A673 (cell line): ENCODE measurements around the gene NCKAP5.

Experiments used
- EZH2 ChIP-seq: fragments of 200-600 bp; sonication (generic); IDR thresholded peaks from 2 replicates; pipeline ENCODE4 v1.6.1; 2017; ENCODE audit warnings: borderline replicate concordance, low read depth, mild to moderate bottlenecking, mixed read lengths, antibody characterized with exemption, low read length; ENCODE audit not compliant: poor library complexity, severe bottlenecking
- TF ChIP-seq, protein P1 (sequence below): fragments of 300-800, 200-600 bp; sonication (generic); conservative IDR thresholded peaks from 2 replicates; pipeline ENCODE4 v1.5.1; 2017; ENCODE audit warnings: low read depth, mild to moderate bottlenecking, antibody characterized with exemption, low read length, moderate library complexity, mixed read lengths

DNA sequence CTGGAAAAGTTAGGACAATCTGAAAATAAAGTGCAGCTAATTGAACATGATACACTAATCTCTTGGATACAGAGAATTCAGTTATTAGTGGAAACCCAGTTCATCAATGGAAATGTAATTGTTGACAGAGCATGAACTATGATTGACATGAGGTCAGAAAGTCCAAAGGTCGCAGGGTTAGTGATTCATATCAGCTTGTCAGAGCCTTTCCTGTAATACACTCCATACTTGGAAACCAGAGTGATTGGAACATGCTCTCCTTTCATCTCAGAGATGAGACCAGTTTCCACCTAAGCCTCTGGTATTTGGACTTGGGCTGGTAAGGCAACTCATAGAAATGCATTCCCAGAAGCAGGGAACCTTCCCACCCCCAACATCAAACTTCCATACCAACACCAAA lies 8.5 kb upstream of the NCKAP5 start:
- TF ChIP-seq, protein P1, sequence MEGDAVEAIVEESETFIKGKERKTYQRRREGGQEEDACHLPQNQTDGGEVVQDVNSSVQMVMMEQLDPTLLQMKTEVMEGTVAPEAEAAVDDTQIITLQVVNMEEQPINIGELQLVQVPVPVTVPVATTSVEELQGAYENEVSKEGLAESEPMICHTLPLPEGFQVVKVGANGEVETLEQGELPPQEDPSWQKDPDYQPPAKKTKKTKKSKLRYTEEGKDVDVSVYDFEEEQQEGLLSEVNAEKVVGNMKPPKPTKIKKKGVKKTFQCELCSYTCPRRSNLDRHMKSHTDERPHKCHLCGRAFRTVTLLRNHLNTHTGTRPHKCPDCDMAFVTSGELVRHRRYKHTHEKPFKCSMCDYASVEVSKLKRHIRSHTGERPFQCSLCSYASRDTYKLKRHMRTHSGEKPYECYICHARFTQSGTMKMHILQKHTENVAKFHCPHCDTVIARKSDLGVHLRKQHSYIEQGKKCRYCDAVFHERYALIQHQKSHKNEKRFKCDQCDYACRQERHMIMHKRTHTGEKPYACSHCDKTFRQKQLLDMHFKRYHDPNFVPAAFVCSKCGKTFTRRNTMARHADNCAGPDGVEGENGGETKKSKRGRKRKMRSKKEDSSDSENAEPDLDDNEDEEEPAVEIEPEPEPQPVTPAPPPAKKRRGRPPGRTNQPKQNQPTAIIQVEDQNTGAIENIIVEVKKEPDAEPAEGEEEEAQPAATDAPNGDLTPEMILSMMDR = no peak
- no peak for TF ChIP-seq EZH2
